ENCODE results near the gene SPRED3.

- TF ChIP-seq CTCF (IDR thresholded peaks at IDR 0.05; ENCODE audit: low read depth, low read length) (peak; percentile 28; the same call in 1 of the 2 replicates), EZH2phosphoT487 (IDR thresholded peaks at IDR 0.05; ENCODE audit: low read depth) (no peak)
Observed at GRCh38 chr19:38425810-38426466, 37.4 kb downstream of the SPRED3 start, which contains the start of gene RASGRP4.
